ENCODE measurements around the gene FAM170B. TPM values are rescaled to one million over a fixed set of nuclear protein-coding genes. Genes with fewer than 3 reads are reported as not detected.

The FAM170B gene
- total and polyA plus RNA-seq, 2 donors (not counting 3 experiments of a cell fraction or from before 2014, with no cell fraction given) = not detected

DNA sequence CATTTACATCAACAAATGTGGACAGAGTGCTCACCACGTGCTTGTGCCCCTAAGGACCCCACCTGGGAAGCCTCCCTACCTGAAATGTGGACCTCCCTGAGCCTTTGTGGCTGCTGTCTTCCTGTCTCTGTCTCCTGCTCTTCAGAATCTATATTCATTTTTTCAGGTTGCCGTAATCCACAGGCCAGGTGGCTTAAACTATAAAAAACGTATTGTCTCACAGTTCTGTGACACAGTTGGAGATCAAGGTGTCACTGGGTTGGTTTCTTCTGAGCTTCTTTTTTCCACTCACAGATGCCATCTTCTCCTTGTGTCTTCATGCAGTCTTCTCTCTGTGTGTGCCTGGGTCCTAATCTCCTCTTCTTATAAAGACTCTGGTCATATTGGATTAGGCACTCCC lies 12.9 kb downstream of the FAM170B start:
- Histone ChIP-seq H3K79me2 (ENCODE audit: control insufficient read depth, insufficient read depth, low read length) (no peaks in the 10 kb centered on the region), H2AFZ (ENCODE audit: low read depth, low read length) (no peak overlapping the region), H3K4me1 (ENCODE audit: control insufficient read depth, extremely low read depth, insufficient read depth, low read length) (no peaks in the 10 kb centered on the region), H3K9ac (replicated peaks; ENCODE audit: extremely low read depth, insufficient read depth, low read length) (no peak overlapping the region), H3K36me3 (ENCODE audit: control insufficient read depth in 2 of 2, extremely low read depth in 1 of 2, insufficient read depth in 2 of 2, low read length in 2 of 2) (no peaks in the 10 kb centered on the region), H3K27ac (ENCODE audit: insufficient read depth, low read depth, low read length) (no peak overlapping the region), H3K9me1 (replicated peaks; ENCODE audit: control insufficient read depth, extremely low read depth, insufficient read depth, low read length) (no peaks in the 10 kb centered on the region), H3K27me3 (ENCODE audit: control insufficient read depth in 2 of 2, insufficient read depth in 2 of 2, low read length in 2 of 2) (peaks cover 11 to 13% of the 10 kb centered on the region in 2 experiments), H3K4me2 (ENCODE audit: insufficient read depth, low read length) (no peak overlapping the region), H3K4me3 (replicated peaks in 1 of 3; ENCODE audit: insufficient read depth in 1 of 3, low read depth in 1 of 3, low read length in 3 of 3) (no peak overlapping the region), H3K9me3 (replicated peaks; ENCODE audit: control insufficient read depth, insufficient read depth, low read length) (no peaks in the 10 kb centered on the region), H4K20me1 (replicated peaks; ENCODE audit: control insufficient read depth, extremely low read depth, insufficient read depth, low read length) (no peaks in the 10 kb centered on the region)
- intact Hi-C loops (cut with micrococcal nuclease) = no loop called here
- CTCF ChIA-PET = interaction anchor here (1.1 kb wide), 1 partner anchor 17 kb away, joined by 3 read pairs; no protein-coding TSS in a partner anchor
- POLR2A ChIA-PET = no interaction called here
- no peak for DNase-seq (ENCODE audit: low read depth, low spot score)
- no TSS peak for BruUV-seq (replicated peaks)
- TF ChIP-seq EZH2 (IDR thresholded peaks at IDR 0.05; ENCODE audit: borderline replicate concordance, low read depth, low read length, severe bottlenecking) (no peak), CTCF (IDR thresholded peaks at IDR 0.05; ENCODE audit: extremely low read depth in 1 of 2, insufficient read depth in 1 of 2, low read depth in 1 of 2, low read length in 2 of 2) (no peak), POLR2AphosphoS5 (IDR thresholded peaks at IDR 0.05; ENCODE audit: insufficient read depth, low read depth, low read length) (no peak)
- no peak for FAIRE-seq
- dilution Hi-C loops (cut with MboI; ENCODE audit: extremely low pct_ligation_motif_present, low sequenced_read_pairs) = no loop called here

DNA sequence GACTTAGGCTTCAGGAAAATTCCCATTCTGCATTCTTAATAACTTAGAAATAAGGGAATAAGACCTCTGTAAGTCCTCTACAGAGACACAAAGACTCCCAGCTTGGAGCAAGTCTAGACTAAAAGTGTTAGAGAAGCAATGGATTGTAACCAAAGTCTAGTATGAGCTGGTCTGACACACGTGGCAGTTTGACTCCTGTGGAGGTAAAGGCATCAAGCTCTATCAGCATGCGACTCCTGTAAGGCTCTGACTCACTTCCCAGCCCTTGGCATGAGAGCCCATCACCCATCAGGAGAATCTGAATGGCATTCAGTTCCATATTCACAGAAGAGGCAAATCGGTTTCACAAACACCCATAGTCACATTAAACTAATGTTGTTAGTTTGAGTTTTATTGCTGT lies 14.1 kb downstream of the FAM170B start:
- TF ChIP-seq FOS (IDR thresholded peaks at IDR 0.05; ENCODE audit: borderline replicate concordance, insufficient read depth, low read length) (no peak), CTCF (IDR thresholded peaks at IDR 0.05; ENCODE audit: extremely low read depth in 1 of 2, insufficient read depth in 1 of 2, low read depth in 1 of 2, low read length in 2 of 2) (no peak), JUN (IDR thresholded peaks at IDR 0.05; ENCODE audit: borderline replicate concordance, insufficient read depth, insufficient read length, low read depth) (no peak), MYC (IDR thresholded peaks at IDR 0.05; ENCODE audit: low read depth, low read length) (no peak), POLR2AphosphoS5 (IDR thresholded peaks at IDR 0.05; ENCODE audit: insufficient read depth, low read depth, low read length) (no peak), POLR2A (IDR thresholded peaks at IDR 0.05; ENCODE audit: low read depth, low read length) (no peak), EZH2 (IDR thresholded peaks at IDR 0.05; ENCODE audit: borderline replicate concordance, low read depth, low read length, severe bottlenecking) (no peak), GATA2 (IDR thresholded peaks at IDR 0.05; ENCODE audit: insufficient read depth, insufficient read length, low read depth, low read length) (no peak)
- TF ChIP-seq, protein P1, sequence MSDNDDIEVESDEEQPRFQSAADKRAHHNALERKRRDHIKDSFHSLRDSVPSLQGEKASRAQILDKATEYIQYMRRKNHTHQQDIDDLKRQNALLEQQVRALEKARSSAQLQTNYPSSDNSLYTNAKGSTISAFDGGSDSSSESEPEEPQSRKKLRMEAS (IDR thresholded peaks at IDR 0.05; ENCODE audit: insufficient read depth, insufficient read length) = no peak
- H3K9me3 ChIP-seq (replicated peaks; ENCODE audit: control insufficient read depth, insufficient read depth, low read length) = no peaks in the 10 kb centered on the region
- H3K4me3 ChIP-seq (replicated peaks in 1 of 3; ENCODE audit: insufficient read depth in 1 of 3, low read depth in 1 of 3, low read length in 3 of 3) = no peak overlapping the region
- H3K27me3 ChIP-seq (ENCODE audit: control insufficient read depth in 2 of 2, insufficient read depth in 2 of 2, low read length in 2 of 2) = peaks cover 16% of the 10 kb centered on the region in 2 experiments
- dilution Hi-C loops (cut with MboI; ENCODE audit: extremely low pct_ligation_motif_present, low sequenced_read_pairs) = no loop called here
- no peaks in the 10 kb centered on the region for H3K79me2 ChIP-seq (ENCODE audit: control insufficient read depth, insufficient read depth, low read length)
- no peaks in the 10 kb centered on the region for H4K20me1 ChIP-seq (replicated peaks; ENCODE audit: control insufficient read depth, extremely low read depth, insufficient read depth, low read length)
- BruUV-seq (replicated peaks) = no TSS peak
- DNase-seq (ENCODE audit: low read depth, low spot score) (no peak), FAIRE-seq (no peak)
- POLR2A ChIA-PET = no interaction called here
- no peak overlapping the region for H3K4me2 ChIP-seq (ENCODE audit: insufficient read depth, low read length)
- no peaks in the 10 kb centered on the region for H3K9me1 ChIP-seq (replicated peaks; ENCODE audit: control insufficient read depth, extremely low read depth, insufficient read depth, low read length)
- intact Hi-C loops (cut with micrococcal nuclease) = no loop called here
- no peak overlapping the region for H2AFZ ChIP-seq (ENCODE audit: low read depth, low read length)
- CTCF ChIA-PET = interaction anchor here (1.2 kb wide), 1 partner anchor 23 kb away, joined by 3 read pairs; no protein-coding TSS in a partner anchor
- H3K9ac ChIP-seq (replicated peaks; ENCODE audit: extremely low read depth, insufficient read depth, low read length) = no peak overlapping the region
- H3K4me1 ChIP-seq (ENCODE audit: control insufficient read depth, extremely low read depth, insufficient read depth, low read length) = no peaks in the 10 kb centered on the region
- H3K36me3 ChIP-seq (ENCODE audit: control insufficient read depth in 2 of 2, extremely low read depth in 1 of 2, insufficient read depth in 2 of 2, low read length in 2 of 2) = no peaks in the 10 kb centered on the region
- H3K27ac ChIP-seq (ENCODE audit: insufficient read depth, low read depth, low read length) = no peak overlapping the region

Measured in endothelial cell of umbilical vein (primary cell).